NOMO-1 (cell line): ENCODE measurements around the gene LNX1.
A peak's percentile ranks its signal among the peaks of the same experiment; 100 is the strongest.

Source experiments
- DNase-seq, 2 experiments: peaks; one replicate each; lab custom pipeline; 2025; ENCODE audit not compliant: unreplicated experiment in 2 of 2; lab: John Stamatoyannopoulos, UW

Gene LNX1

GRCh38 chr4:53601251-53601764, 10.0 kb upstream of the LNX1 start:
- no peak for DNase-seq

DNA sequence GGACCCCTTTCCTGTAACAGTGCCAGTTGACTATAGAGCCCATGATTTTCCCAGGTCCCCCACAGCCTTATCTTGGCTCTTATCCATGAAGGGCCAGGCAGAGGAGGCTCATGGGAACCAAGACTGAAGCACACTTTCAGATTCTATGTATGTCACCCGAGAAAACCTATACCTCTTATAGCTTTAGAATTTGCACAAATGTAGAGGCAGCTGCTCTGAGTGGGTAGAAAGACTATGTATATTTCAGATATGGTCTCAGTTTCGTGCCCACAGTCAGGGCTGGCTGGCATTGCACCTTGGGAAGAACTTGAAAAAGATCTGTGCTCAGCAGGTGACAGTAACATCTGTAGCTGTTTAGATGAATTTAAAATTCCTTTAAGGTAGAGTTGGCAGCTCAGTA, 8.3 kb upstream of the LNX1 start:
- no peak for DNase-seq

GRCh38 chr4:53598901-53599300, 7.6 kb upstream of the LNX1 start:
- DNase-seq = peak in 1 of 2 experiments; percentile 36

DNA sequence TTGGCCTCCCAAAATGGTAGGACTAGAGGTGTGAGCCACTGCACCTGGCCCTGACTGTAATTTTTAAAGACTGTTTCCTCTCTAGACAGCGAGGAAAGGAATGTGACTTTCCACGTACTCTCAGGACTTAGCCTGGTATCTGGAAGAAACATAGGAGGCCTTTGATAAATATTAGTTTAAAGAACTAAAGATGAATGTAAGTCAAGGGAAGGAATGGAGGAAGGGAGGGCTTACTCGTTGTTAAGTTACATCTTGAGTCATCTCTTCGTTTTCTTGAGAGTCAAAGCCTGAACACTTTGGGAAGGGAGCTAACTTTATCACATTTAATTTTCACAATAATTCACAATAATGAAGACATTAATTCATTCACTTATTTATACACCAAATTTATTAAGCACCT, 7.2 kb upstream of the LNX1 start:
- no peak for DNase-seq

GRCh38 chr4:53596901-53597300, 5.6 kb upstream of the LNX1 start:
- DNase-seq = no peak

DNA sequence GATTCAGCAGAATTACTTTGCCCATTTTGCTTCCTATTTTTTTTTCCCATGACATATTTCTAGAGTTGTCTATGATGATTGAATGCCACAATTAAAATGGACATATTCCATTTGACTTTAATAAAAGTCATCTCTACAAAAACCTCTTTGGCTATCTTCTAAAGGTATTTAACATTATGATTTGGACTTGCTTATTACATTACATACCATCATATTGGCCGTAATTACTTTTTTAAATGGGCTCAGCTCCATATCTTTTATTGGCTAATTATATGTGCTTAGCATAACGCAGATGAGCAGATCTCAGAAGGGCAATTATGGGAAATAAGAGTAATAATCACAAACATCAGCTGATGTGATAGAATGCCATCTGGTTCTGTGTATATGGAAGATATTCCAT, 4.5 kb upstream of the LNX1 start:
- DNase-seq = no peak

DNA sequence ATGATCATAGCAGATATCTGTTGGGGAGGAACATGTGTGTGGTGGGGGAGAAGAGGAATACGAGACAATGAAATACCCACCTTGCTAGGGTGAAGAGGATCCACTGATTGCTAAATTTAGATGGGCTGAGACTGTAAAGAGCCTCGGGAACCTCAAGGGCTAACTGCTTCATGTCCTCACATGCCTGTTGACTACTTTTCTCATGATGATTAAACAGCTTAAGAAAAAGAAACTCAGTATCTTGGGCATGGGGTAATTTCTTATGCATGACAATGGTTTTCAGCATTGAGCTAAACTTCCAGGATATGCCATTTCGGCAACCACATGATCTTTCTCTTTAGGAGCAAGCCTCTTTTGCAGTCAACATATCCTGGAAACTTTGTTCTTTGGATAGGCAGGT, 3.9 kb upstream of the LNX1 start:
- no peak for DNase-seq

DNA sequence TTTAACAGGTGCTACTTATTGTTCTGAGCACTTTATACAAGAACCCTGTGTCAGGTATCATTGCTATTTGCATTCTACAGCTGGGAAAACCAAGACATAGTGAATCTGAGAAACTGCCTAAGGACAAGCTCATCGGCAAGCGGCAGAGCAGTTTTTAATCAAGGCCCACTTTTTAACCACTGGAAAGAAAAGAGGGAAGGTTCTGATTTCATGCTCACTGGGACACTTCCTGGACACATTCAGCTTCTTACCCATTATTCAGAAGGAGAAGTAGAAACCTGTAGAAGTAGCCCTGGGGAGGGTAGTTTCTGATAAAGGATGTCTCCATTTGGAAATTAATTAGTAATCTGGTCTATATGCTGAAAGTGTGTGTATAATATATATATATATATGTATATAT, 2.5 kb upstream of the LNX1 start:
- DNase-seq = no peak

- no peak for DNase-seq
Observed at GRCh38 chr4:53592686-53593501, 1.6 kb upstream of the LNX1 start.

DNA sequence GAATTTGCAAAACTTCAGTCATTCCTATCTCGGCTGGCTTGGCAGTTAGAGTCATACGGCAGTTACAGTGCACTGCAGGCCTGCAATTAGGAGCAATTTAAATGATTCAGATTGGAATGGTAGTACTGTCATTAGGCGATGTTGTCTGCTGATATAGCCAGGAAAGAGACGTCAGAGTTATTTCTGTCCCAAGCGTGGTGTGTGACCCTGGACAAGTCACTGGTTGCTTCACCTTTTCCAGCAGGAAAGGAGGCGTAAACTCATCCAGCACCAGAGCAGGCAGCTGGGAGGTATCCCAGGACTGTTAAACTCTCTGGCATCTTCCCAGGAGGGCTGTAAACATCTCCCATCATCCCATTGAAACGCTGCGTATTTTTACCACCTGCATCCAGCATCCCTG, 836 bp upstream of the LNX1 start:
- no peak for DNase-seq

DNA sequence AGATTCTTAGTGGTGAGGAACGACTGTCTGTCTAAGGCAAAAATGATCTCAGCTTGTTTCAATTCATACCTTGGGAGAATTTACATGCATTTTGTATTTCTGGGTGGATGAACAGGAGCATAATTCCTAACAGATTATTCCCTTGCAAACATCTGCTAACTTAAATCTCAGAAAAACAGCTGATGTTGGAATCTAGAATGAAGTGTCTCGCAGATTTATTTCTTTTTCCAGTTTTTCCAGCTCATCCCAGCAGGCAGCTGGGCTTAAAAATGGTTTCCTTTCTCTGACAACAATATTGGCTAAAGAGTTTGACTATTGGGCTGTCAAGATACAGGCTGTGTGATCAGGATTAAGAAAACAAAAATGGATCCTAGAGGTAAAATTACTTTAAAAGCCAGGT, 1.1 kb downstream of the LNX1 start:
- DNase-seq = no peak

DNA sequence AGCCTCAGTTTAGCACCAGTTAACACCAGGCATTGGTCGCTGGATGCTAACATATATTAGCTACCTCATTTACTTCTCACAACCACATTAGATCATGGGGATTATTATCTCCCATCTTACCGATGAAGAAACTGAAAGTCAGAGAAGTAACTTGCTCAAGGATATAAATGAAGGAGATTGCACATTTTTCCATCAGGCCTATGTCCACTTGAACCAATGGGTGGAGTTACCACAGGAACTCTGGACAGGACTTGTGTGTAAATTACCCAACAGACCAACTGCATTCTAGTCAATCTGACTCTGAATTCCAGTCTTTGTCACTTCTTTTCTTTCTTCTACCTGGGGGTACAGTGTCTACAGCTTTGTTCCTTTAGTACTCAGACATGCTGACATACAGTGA, 1.8 kb downstream of the LNX1 start:
- no peak for DNase-seq

- no peak for DNase-seq
Observed at GRCh38 chr4:53587135-53587534, 4.2 kb downstream of the LNX1 start.

DNA sequence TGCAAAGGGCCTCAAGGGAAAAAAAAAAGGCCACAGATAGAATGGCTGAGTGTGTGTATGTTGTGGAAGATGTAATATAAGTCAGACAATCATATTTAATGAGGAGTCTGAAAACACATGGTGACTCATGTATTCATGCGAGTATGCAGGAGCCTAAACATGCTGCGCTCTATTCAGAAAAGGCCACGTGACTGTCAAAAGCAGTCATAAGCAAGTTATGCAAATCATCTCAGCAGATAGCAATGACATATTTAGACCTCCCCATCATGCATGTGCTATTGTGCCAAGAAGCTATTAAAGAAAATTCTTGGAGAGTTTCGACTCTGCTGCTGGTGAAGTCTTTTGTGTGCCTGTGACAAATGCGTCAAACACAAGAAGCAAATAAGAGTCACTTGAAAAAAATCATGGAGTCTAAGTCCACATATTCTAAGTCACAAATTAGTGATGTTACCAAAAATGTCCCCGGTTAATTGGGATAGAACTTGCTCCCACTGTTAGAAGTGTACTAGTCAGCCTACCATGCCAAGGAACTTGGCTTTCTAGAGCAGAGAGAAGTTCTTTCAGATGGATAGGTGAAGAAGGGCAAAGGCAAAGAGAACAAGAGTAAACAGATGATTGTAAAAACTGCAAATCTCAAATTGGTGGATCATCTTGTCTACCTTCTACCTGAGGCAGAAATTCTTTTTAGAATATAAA, 5.0 kb downstream of the LNX1 start:
- no peak for DNase-seq

DNA sequence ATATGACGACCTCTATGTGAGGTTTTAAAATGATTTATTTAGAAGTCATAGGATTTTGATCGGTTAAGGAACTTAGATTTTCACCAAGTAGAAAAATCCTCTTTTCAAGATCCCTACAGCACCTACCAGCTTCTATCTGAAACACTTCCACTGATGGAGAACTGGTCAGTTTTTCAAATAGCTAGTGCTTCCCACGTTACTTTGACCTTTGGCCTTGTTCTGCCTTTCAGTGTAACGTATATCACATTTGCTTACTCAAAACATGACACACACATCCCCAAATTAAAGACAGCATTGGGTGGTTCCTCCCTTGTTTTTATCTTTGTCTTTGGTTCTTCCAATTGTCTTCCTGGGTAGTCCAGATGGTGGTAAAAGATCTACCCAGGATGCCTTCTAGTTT, 6.6 kb downstream of the LNX1 start:
- DNase-seq = no peak

- DNase-seq = no peak
Observed at GRCh38 chr4:53583513-53583912, 7.8 kb downstream of the LNX1 start.

- no peak for DNase-seq
Observed at GRCh38 chr4:53582194-53582593, 9.1 kb downstream of the LNX1 start.

- no peak for DNase-seq
Observed at GRCh38 chr4:53580274-53580673, 11.0 kb downstream of the LNX1 start.

DNA sequence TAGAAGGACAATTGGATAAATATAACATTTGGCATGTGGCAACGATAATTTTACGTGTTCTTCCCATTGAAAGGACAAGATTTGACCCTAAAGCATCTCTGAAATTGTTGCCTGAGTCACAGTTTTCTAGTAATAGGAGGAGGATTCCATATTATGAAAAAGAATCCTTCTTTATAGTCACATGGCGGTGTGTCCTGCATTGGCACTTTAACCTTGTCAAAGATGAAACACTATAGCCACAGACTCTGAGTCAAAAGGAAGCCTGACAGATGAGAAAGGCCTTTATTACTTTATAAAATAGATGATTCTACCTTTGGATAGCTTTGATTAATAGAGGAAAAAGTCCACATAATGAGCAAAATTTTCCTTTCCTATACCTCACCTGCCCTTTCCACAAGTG, 11.5 kb downstream of the LNX1 start:
- DNase-seq = no peak

DNA sequence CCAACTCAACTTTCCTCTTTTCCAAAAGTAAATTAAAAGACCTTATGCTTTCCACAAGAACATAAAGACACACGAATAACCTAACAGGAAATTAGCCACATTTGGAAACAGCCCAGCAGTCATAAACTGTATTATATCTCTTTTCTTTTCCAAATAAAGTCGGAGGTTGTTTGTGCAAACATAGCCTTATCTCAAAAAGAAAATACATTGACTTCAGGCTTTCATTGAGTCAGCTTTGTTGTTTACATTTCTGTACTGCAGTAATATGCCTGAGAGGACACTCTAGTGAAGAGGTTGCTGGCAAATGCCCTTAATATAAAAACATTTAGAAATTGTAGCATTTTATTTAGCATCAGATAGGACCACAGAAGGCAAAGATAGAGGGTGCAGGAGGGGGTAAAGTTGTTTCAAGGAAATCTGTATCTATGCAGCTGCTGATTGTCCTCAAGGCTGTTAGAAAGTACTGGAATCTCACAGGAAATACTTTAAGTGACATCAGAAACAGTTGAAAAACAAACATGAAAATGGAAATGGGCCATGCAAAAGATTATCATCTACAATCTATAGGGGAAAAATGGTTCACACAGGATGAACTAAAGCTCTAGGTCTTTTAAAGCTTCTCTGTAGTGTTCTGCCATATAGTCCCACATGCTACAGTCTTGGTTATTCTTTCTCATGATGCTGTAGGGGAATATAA, 14.5 kb downstream of the LNX1 start:
- no peak for DNase-seq

- no peak for DNase-seq
Observed at GRCh38 chr4:53576071-53576617, 15.1 kb downstream of the LNX1 start.
